Measurements from ENCODE around the gene NUDT10. TPM values are rescaled to one million over a fixed set of nuclear protein-coding genes. Genes with fewer than 3 reads are reported as not detected.

NUDT10 gene
- total RNA-seq: 1 to 10 TPM; 3.1 to 3.3 TPM

GRCh38 chrX:51332188-51332942, at the start of gene NUDT10:
Gene NUDT10 (plus strand): TSS chrX:51332822. CDS start chrX:51332966, 144 bp downstream.

Other genes with a start within 250 kb of the NUDT10 start
- gene NUDT11, start 163.8 kb downstream of the NUDT10 start, total RNA-seq: 1 to 10 TPM; 2.8 to 5.0 TPM

Data from melanocyte of skin (primary cell).